Activated effector memory CD4-positive, alpha-beta T cell treated with anti-CD3 and anti-CD28 coated beads, Interleukin-2, amount 50 U/mL, for 16 hours (primary cell): ENCODE measurements around the gene PTRH1.
"Not testable (repeated sequence)": the region's sequence is repeated elsewhere in the genome, so short reads cannot be mapped to it uniquely, and the experiment has no call there.

Experiments
- DNase-seq: peaks from one replicate; pipeline ENCODE4 v3.0.0-alpha.2; 2020

The PTRH1 gene, protein sequence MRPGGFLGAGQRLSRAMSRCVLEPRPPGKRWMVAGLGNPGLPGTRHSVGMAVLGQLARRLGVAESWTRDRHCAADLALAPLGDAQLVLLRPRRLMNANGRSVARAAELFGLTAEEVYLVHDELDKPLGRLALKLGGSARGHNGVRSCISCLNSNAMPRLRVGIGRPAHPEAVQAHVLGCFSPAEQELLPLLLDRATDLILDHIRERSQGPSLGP

DNA sequence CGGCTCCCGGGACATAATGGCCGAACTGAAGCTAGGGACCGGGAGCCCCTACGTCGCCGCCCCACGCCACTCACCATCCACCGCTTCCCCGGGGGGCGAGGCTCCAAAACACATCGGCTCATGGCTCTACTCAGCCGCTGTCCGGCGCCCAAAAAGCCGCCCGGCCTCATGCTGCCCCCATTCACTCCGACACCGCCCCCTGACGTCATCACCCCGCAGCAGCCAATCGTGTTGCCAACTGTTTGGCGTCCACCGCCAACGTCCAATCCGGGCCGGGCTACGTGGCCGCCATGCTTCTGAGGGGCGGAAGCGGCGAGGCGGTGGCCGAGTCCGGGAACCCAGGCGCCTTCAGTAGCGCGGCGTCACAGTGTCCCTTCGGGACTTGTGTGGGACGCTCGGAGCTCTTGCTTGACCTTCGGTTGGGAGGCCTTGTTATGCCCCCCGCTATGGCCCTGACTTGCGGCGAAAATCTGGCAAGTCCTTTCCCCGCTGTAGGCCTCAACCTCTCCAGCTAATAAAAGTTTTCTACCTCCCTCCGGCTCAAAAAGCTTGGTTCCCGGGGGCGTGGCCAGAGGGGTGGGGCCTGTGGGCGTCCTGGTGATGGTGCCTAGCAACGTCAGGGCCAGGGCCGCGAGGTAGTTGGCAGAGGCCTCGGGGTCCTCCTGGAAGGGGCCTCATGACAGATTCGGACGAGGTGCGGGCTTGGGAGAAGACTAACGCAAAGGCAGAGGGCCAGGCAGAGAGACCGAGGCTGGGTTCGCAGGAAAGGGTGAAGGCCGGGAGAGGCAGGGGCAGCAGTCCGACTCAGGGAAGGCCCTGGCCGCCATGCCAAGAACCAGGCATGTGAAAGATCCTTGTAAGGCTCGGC is at the start of gene PTRH1, which contains the start of gene TTC16:
TSS of gene PTRH1 (minus strand) at position 194 of the 868 bp plus-strand sequence. CDS start at position 170, 24 bp downstream.
TSS of gene TTC16 (plus strand) at position 610 of the 868 bp plus-strand sequence. CDS start at position 677, 67 bp downstream.
- DNase-seq = peak; percentile 99

DNA sequence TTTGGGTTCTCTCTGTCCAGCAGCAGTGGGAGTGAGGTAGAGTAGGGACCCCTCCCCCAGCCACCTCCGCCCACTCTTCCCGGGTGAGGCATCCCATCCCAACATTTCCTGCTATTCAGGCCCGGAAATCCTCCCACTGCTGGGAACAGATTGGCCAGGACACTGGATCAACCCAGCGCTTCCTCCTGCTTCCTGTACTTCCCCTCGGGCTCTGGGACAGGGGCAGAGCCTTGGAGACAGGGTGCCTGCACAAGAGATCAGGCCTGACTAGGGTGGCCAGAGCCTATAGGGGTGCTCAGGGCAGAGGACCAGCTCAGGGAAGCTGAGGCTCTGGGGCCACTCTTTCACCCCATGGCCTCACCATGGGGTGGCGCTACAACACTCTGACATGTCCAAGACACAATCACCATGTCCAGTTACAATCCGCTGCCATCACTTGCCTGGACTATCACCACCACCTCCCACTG is 48.5 kb upstream of the PTRH1 start:
- peak; percentile 74 for DNase-seq

DNA sequence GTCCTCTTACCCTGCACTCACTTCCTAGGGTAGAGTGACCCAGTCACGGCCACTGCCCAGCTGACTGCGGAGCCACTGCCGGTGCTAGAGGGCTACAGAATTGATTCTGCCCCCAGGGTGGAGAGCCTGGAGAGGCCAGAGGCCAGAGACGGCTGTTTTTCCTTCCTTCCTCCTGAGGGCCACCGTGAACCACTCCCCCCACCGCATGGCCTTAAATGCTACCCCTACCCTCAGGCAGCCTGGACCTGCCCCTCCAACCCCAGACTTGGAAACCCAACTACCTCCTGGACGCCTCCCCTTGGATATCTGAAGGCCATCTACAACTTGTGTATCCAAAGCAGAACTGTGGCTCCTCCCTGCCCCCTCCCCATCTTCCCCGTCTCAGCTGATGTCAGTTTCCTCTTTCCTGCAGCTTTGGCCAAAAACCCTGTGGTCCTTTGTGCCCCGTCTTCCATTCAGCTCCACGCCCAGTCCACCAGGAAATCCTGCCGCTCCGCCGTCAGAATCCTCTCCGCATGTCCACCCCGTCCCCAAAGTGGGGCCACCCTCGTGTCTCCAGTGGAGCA is 46.7 kb upstream of the PTRH1 start:
- no peak for DNase-seq

DNA sequence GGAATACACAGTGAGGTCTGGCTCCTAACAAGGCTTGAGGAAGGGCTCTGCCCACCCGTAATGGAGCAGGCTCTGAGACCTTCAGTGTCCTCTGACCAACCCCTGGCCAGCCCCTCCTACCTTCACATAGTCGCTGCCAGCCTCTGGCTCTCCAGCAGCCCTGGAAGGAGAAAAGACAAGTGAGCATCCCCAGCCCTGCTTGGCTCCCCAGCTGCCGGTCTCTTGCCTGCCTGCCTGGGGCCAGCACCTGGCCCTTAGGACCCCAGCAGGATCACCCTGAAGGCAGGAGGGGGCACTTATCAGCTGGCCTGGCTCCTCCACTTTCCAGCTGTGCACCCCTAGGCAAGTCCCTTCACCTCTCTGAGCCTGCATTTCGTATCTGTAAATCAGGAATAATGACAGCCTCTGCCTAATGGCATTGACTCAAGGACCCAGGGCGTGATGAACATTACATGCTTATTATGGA is 46.1 kb upstream of the PTRH1 start:
- DNase-seq = no peak

DNA sequence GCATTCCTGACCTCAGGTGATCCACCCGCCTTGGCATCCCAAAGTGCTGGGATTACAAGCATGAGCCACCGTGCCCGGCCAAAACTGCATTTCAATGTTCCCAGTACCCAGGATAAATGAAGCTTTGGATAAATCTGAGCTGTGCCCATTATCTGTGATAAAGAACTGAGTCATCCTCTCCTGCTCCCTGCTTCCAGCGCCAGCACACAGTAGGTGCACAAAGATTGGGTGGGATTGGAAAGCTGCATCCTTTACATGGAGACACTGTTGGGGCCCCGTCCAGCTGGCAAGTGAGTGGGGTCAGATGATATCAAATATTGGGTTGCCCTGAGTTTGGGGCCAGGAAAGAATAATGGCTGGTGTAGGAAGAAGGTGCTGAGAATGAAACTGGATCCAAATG is 45.6 kb upstream of the PTRH1 start:
- no peak for DNase-seq

DNA sequence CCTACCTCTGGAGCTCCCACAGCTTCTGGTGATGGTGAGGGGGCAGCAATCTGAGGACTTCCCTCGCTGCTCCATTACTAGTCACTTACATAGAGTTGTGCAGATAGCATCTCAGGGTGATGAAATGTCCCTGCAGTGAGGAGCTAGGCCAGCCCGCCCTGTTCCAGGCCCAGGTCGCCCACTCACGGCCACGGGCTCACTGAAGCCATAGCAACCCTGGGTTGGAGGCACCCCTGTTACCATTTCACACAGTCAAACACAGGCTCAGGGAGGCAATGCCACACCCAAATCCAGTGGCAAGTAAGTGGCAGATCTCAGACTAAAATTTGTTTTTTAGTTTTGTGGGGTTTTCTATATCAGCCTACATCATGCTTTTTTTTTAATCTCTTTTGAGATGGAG is 43.4 kb upstream of the PTRH1 start:
- no peak for DNase-seq

DNA sequence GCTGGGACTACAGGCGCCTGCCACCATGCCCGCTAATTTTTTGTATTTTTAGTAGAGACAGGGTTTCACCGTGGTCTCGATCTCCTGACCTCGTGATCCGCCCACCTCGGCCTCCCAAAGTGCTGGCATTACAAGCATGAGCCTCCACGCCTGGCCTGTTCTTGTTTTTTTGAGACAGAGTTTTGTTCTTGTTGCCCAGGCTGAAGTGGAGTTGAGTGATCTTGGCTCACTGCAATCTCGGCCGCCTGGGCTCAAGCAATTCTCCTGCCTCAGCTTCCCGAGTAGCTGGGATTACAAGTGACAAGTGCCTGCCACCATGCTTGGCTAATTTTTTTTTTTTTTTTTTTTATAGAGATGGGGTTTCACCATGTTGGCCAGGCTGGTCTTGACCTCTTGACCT is 41.3 kb upstream of the PTRH1 start:
- DNase-seq = not testable (repeated sequence)

DNA sequence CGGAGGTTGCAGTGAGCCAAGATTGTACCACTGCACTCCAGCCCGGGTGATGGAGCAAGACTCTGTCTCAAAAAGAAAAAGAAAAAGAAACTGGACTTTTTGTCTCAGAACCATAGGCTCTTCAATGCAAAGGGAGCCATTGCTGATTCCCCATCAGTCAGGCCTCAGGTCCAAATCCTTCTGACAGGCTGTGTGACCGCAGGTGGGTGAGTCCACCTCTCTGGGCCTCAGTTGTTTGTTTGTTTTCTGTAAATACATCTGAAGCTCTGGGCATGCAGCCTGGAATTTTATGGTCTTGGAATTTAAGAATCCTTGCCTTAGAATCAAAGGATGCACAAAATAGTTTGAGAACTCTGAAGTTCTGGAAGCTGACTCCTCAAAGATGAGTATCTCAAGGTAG is 40.8 kb upstream of the PTRH1 start:
- DNase-seq = no peak

DNA sequence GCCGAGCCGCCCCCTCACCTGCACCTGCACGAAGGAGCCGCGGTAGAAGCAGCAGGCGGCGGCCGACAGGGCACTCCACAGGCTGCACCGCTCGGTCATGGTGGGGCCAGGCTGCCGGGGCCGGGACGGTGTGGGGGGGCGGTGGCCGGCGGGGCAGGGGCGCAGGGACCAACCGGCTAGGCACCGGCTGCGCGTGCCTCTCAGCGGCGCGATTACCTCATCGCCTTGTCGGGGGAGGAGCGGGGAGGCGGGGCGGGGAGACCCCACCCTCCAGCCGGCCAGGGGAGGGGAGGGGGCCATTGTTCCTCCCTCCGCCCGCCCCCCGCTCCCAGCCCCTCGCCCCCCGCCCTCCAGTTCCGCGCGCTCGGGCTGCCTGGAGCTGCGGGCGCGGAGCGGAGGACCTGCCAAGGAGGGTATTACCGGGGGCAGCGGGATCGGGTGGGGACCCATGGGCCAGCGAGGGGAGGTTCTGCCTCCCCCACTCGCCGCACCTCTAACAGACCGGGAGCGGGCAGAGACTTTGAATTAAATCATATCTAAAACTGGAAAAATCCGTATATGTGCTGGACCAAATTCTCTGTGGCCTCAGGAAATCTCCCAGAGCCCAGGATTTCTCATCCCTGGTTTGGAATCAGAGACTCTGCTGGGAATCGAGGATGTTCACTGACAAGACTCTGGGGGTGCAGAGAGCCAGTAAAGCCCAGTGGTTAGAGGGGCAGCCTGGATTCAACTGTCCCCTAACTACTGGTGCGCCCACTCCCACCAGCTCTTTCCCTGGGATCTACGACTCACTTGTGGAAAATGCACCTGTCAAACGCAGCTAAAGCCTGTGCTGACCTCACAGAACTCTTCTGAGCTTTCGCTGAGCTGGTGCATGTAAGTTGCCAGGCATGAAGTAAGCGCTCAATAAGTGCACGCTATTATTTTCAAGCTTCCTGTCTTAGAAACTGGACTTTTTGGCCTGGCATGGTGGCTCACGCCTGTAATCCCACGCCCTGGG is 39.9 kb upstream of the PTRH1 start:
- DNase-seq = no peak

DNA sequence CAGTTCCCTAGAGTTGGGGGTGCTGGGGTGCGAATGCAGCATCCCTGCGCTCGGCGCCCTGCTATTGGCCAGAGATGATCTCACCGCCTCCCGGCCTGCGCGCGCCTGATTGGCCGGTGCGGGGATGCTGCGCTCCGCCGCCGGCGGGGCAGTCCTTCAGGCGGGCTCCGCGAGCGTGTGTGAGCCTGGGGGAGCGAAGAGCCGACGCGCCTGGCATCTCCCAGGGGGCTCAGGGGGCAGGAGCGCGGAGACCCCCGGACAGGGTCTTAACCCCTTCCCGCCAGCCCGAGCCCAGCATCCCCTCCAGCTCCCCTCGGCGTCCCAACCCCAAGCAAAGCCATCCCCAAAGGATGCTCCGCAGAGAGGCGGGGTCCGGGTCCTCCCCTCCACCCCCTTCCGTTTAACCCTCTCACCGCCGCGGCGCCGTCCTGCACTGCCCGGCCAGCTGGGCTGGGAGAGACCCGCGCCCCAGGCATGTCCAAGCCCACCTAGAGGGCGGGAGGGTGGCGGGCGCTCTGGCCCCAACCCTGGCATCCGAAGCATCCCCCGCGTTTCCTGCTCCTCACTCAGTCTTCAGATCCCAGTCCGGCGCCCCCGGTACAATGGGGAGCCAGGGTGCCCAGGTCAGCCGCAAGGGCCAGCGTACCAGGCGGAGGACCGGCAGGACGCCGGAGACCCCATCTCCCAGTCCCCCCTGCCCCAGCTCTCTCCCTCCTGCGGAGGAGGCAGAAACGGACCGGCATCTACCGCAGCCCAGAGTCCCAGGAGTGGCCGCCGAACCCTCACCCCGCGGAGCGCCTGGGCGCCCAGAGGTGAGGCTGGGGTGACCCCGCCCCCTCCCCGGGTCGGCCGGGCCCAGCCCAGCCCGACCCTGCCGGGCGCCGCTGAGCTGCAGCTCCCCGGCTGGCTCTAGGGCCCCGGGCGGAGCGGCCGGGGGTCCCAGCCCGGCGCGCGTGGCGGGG is 38.9 kb upstream of the PTRH1 start:
- DNase-seq = no peak

DNA sequence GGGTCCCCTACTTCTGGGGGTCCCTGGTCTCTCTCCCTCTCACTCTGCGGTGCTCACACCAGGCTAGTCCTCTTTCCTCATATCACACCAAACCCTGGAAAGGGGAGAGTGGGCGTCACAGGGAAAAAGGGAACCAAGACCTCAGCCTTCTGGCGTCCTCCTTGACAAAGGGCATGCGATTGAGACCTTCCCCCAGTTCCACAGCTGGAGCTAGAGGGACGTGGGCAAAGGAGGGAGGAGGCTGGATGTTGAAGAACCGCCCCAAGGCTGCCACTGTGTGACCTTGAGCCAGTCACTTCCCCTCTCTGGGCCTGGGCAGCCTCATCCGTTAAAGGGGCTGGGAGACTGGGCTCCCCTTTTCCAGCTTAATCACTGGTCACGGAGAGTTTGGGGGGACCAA is 38.2 kb upstream of the PTRH1 start:
- DNase-seq = no peak

DNA sequence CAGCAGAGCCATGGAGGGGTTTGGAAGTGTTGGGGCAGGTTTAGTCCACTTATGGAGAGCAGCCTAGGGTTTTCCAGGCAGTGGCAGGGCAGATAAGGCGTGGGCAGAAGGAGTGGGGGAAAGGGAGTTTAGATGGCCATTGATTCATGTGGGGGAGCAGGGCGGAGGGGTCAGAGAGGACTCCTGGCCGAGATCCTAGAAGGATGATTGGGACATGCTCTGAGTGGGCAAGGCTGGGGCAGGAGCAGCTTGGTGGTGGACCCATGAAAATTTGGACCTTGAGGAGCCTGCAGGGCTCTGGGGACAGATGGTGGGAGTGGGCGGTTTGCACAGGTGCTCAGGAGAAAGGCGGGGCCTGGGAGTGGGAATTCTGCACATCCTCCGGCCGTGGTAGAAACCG is 37.7 kb upstream of the PTRH1 start:
- no peak for DNase-seq

DNA sequence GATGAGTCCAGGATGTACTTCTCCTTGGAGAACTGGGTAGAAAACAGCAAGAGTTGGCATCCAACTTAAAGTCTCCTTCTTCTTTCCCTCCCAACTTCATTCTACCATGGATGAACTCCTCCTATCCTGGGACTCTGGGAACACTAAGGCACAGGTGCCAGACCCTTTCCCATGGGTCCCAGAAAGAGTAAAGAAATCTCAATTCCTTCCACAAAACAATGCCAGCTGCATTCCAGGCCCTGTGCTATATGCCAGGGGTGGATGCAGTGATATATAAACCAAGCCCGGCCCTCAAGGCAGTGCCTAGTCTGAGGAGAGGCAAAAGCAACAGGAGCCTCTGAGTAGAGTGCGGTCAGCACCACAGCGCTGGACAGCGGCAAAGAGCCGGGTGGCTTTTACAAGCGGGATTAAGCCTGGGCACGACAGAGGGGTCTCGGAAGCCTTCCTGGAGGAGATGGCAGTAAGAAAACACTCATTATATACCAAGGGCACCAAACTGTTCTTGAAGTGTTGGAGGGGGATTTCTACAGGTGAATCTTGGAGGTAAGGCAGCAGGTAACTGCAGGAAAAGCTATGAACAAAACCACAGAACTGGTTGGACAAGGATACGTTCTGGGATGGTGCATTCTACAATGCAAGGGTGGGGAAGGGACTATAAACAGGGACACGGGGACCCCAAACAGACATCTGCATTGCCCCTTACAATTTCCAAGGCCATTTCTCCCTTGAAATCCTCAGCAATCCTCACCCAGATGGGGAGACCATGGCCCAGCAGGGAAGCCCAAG is 36.0 kb upstream of the PTRH1 start:
- DNase-seq = no peak

DNA sequence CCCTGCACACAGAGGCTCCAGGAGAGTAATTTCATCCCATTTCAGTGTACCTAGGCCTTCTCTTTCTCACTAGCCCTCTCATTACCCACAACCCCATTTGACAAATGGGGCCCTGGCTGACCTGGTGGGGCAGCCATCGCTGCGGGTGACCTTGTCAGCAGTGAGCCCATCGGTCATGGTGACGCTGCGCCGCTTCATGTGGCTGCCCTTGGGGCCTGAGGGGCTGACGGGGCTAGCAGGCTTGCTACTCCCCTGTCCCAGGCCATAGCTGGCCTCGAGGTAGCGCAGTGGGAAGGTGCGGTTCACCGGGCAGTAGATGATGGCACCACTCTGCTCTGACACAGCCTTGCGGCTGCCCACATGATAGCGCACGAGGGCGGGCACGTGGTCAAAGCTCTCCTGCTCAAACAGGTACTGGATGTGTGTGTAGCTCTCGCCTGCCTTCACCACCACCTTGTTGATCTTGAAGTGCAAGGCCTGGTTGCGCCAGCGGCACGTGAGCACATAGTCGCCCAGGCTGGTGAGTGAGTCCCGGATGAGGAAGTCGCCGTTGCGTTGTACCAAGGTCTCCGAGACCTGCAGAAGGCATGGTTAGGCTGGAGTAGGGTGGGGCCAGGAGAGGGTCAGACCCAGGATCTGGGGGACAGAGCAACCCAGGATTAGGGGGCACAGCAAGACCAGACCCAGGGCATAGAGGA is 33.8 kb upstream of the PTRH1 start:
- DNase-seq = no peak

DNA sequence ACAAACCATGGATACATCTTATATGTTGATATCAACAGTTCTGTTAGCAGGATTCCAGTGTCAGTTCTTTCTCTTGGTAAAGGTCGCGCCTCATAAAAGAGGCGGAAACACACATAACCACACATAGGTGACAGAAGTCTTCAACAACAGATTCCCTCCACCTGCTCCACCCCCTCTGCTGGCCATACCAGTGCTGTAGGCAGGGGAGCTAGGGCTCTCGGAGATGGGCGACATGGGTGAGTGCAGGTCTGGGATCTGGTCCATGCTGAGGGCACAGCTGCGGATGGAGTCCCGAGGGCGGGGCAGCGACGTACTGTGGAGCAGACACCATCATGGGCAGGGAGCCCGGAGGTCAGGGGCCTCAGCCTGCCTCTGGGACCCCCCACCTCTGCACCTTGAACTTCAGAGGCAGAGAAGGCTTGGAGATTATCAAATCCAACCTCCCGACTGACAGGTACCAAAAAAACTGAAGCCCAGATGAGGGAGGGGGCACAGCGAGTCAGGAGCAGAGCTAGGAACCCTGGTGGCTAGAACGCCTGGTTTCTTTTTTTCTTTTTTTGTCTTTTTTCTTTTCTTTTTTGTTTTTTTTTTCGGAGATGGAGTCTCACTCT is 31.6 kb upstream of the PTRH1 start:
- DNase-seq = no peak

DNA sequence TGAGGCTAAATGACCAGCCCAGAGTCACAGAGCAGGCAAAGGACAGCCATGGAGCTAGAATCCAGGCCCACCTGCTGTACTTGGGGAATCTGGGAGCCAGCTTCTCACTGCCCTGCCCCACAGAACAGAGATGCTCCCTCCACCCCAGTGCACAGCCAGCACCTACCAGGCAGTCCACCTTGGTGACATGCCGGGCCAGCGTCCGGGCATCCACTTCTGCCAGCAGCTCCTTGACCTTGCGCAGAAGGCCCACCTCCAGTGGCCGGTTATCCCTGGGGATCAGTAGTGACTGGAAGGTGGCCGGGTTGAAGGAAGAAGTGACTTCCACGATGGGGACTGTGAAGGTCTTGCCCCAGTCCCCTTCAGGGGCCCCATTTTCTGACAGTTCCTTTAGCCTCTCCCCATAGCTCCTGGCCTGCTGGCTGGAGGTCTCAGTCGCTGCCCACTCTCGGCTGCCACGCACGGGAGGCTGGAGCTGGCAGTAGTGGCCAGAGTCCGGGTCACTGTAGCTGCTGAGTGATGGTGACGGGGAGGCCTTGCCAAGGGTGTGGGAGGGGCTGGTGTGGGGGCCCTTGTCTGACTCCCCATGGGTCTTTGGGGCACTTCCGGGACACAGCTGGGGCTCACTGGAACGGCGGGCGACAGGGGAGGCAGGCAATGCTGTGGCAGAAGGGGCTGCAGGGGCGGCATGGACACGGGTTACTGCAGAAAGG is 29.1 kb upstream of the PTRH1 start:
- no peak for DNase-seq

DNA sequence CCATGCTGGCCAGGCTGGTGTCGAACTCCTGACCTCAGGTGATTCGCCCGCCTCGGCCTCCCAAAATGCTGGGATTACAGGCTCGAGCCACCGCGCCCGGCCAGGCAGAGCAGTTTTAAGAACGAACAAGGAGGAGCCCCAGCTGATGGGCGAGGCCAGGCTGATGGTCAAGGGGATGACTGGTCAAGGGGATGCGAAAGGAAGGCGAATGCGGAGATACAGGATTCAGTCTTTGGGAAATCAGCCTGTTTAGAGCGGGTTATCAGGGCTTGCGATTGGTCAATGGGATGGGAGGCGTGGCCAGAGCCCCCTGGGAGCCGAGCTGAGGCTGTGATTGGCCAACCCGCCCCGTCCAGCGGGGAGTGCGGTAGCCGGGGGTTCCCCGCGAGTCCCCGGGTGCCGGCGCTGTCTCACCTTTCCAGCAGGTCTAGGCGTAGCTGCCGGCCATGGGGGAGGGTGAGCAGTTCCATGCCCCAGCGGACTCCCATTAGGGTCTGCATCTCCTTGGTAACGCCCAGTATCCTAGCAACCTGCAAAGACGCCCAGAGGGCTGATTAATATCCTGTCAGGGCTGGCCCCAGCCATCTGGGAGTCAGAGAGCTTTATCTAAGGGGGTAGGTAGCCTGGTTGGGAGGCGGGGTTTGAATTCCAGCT is 27.1 kb upstream of the PTRH1 start:
- no peak for DNase-seq

DNA sequence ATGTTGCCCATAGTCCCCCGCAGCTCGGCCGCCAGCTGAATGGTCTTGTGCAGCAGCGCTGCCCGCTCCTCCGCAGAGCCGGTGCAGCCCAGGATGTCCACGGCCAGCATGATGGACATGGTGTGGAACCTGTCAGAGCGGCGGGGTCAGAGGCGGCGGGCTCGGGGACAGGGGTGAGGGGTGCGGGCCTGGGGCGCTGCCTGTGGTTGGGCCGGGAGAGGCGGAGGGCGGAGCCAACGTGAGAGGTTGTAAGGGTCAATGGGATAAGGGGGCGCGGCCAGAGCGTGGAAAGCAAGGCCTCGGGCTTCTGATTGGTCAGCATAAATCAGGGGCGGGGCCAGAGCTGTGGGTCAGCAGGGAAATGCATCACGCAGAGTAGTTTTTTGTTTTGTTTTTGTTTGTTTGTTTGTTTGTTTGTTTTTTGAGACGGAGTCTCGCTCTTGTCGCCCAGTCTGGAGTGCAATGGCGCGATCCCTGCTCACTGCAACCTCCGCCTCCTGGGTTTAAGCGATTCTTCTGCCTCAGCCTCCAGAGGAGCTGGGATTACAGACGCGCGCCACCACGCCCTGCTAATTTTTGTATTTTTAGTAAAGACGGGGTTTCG is 26.5 kb upstream of the PTRH1 start:
- no peak for DNase-seq
